GM23248 (cell line): ENCODE results near the gene ZNF665. TPM values are rescaled to one million over a fixed set of nuclear protein-coding genes. Genes with fewer than 3 reads are reported as not detected.
"Not testable (repeated sequence)": the region's sequence is repeated elsewhere in the genome, so short reads cannot be mapped to it uniquely, and the experiment has no call there.

Experiments
- DNase-seq: peaks from one replicate; pipeline ENCODE4 v3.0.0-alpha.2; 2015
- H2AFZ ChIP-seq: fragments of 200-600 bp; sonication (generic); 2 replicates; pipeline ENCODE4 v1.6.1; 2016; ENCODE audit warnings: antibody characterized with exemption
- H3F3A ChIP-seq: fragments of 200-600 bp; sonication (generic); 2 replicates; pipeline ENCODE4 v1.6.1; 2016; ENCODE audit warnings: mild to moderate bottlenecking, antibody characterized with exemption, mixed run types; ENCODE audit not compliant: insufficient read depth
- H3K27ac ChIP-seq: fragments of 200-600 bp; sonication (generic); 2 replicates; pipeline ENCODE4 v1.5.1; 2016; ENCODE audit warnings: mild to moderate bottlenecking
- H3K27me3 ChIP-seq: fragments of 200-600 bp; sonication (generic); replicated peaks from 2 replicates; pipeline ENCODE4 v1.6.1; 2016; ENCODE audit warnings: mild to moderate bottlenecking; ENCODE audit not compliant: insufficient read depth
- H3K36me3 ChIP-seq: fragments of 200-600 bp; sonication (generic); 2 replicates; pipeline ENCODE4 v1.6.1; 2016; ENCODE audit warnings: low read depth, mild to moderate bottlenecking
- H3K4me1 ChIP-seq: fragments of 200-600 bp; sonication (generic); 2 replicates; pipeline ENCODE4 v1.6.1; 2016; ENCODE audit warnings: mild to moderate bottlenecking; ENCODE audit not compliant: insufficient read depth
- H3K4me2 ChIP-seq: fragments of 200-600 bp; sonication (generic); one replicate; pipeline ENCODE4 v1.6.1; 2016; ENCODE audit warnings: mild to moderate bottlenecking; ENCODE audit not compliant: unreplicated experiment
- H3K4me3 ChIP-seq: fragments of 200-600 bp; sonication (generic); 2 replicates; pipeline ENCODE4 v1.5.1; 2016; ENCODE audit warnings: mild to moderate bottlenecking
- H3K79me2 ChIP-seq: fragments of 200-600 bp; sonication (generic); 2 replicates; pipeline ENCODE4 v1.6.1; 2016; ENCODE audit warnings: mild to moderate bottlenecking; ENCODE audit not compliant: insufficient read depth
- H3K9ac ChIP-seq: fragments of 200-600 bp; sonication (generic); 2 replicates; pipeline ENCODE4 v1.6.1; 2016; ENCODE audit warnings: mild to moderate bottlenecking
- H3K9me2 ChIP-seq: fragments of 200-600 bp; sonication (generic); 2 replicates; pipeline ENCODE4 v1.6.1; 2016; ENCODE audit warnings: mixed run types, mild to moderate bottlenecking, moderate library complexity; ENCODE audit not compliant: insufficient read depth
- H3K9me3 ChIP-seq: fragments of 200-600 bp; sonication (generic); one replicate; pipeline ENCODE4 v1.6.1; 2017; ENCODE audit warnings: low read depth
- H4K20me1 ChIP-seq: fragments of 200-600 bp; sonication (generic); 2 replicates; pipeline ENCODE4 v1.6.0; 2016; ENCODE audit not compliant: insufficient read depth
- EZH2 ChIP-seq: fragments of 200-600 bp; sonication (generic); IDR thresholded peaks from 2 replicates; pipeline ENCODE4 v1.6.1; 2018; ENCODE audit warnings: antibody characterized with exemption, mild to moderate bottlenecking; ENCODE audit not compliant: insufficient read depth, poor library complexity, severe bottlenecking
- EZH2phosphoT487 ChIP-seq: fragments of 200-600 bp; sonication (generic); IDR thresholded peaks from 2 replicates; pipeline ENCODE4 v1.6.1; 2018; ENCODE audit warnings: antibody characterized with exemption, moderate library complexity, mild to moderate bottlenecking, low read depth; ENCODE audit not compliant: insufficient read depth
- WGBS, 2 experiments: methylation state at CpG; one replicate each; pipeline ENCODE4 v1.1.6; 2015 to 2017; ENCODE audit warnings: low lambda C conversion rate in 2 of 2, low coverage in 1 of 2; ENCODE audit errors: missing lambda C conversion rate in 2 of 2; 5-methylcytosine and 5-hydroxymethylcytosine counted together
- in situ Hi-C: fragments of 300-500 bp; cut with MboI; formaldehyde crosslinking; loops from 2 replicates; pipeline ENCODE4 v1.15.0; 2020
- polyA plus RNA-seq: library from polyadenylated mRNA; unstranded; fragments of >200 nt; fragmentation: Nextera tagmentation; extraction: Ambion mirVana; gene quantifications from 2 replicates; pipeline ENCODE4 v1.2.1, GENCODE V29; 2016
- total RNA-seq: library from RNA; depleted of rRNA; stranded (reverse); fragments of >200 nt; shearing (Covaris generic); gene quantifications from 2 replicates; pipeline ENCODE4 v1.2.3, GENCODE V29; 2014

ZNF665 gene
- total and polyA plus RNA-seq, 2 experiments from 2014 or later: 2.8 to 3.8 TPM

DNA sequence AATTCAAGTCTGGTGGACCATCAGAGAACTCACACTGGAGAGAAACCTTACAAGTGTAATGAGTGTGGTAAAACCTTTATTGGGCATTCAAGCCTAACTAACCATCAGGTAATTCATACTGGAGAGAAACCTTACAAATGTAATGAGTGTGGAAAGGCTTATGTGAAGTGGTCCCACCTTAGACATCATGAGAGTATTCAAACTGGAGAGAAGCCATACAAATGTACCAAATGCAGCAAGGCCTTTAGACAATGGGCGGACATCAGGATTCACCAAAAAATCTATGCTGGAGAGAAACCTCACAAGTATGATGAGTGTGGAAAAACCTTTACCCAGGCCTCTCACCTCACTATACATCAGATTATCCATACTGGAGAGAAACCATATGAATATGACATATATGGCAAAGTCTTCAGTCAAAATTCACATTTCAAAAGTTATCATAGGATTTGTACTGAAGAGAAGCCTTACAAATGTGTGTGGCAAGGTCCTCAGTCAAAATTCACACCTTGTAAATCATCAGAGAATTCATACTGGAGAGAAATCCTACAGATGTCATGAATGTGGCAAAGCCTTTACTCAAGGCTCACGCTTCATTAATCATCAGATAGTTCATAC is 19.7 kb upstream of the ZNF665 start:
- in situ Hi-C loops: no loop called here
- H3K79me2 ChIP-seq: no peaks in the 10 kb centered on the region
- H3K27ac ChIP-seq: no peak overlapping the region
- H4K20me1 ChIP-seq: no peaks in the 10 kb centered on the region
- TF ChIP-seq EZH2phosphoT487 (no peak), EZH2 (no peak)
- WGBS, 2 experiments: 95 to 97% methylated on average over 2 of the region's 2 CpGs
- no peaks in the 10 kb centered on the region for H3F3A ChIP-seq
- H2AFZ ChIP-seq: no peak overlapping the region
- H3K4me1 ChIP-seq: no peaks in the 10 kb centered on the region
- H3K9ac ChIP-seq: no peak overlapping the region
- DNase-seq: no peak
- no peaks in the 10 kb centered on the region for H3K27me3 ChIP-seq
- no peak overlapping the region for H3K4me3 ChIP-seq
- no peaks in the 10 kb centered on the region for H3K9me2 ChIP-seq
- no peak overlapping the region for H3K4me2 ChIP-seq
- H3K9me3 ChIP-seq: peaks cover 15% of the 10 kb centered on the region
- peaks cover 45% of the 10 kb centered on the region for H3K36me3 ChIP-seq

DNA sequence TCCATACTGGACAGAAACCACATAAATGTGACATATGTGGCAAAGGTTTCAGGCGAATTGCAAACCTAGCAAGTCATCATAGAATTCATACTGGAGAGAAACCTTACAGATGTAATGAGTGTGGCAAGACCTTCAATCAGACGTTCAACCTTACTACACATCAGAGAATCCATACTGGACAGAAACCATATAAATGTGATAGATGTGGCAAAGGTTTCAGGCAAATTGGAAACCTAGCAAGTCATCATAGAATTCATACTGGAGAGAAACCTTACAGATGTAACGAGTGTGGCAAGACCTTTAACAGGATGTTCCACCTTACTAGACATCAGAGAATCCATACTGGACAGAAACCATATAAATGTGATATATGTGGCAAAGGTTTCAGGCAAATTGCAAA is 18.4 kb upstream of the ZNF665 start:
- H3K27me3 ChIP-seq, in situ Hi-C loops, DNase-seq, H3K9ac ChIP-seq, H3K4me1 ChIP-seq, H3K9me2 ChIP-seq, H3K4me2 ChIP-seq, H3K79me2 ChIP-seq, H4K20me1 ChIP-seq, H2AFZ ChIP-seq, H3K27ac ChIP-seq, H3F3A ChIP-seq, H3K4me3 ChIP-seq: not testable (repeated sequence)
- H3K36me3 ChIP-seq: peaks cover 51% of the 10 kb centered on the region
- WGBS, 2 experiments: 63 to 64% methylated on average over 3 of the region's 3 CpGs
- peaks cover 15% of the 10 kb centered on the region for H3K9me3 ChIP-seq

DNA sequence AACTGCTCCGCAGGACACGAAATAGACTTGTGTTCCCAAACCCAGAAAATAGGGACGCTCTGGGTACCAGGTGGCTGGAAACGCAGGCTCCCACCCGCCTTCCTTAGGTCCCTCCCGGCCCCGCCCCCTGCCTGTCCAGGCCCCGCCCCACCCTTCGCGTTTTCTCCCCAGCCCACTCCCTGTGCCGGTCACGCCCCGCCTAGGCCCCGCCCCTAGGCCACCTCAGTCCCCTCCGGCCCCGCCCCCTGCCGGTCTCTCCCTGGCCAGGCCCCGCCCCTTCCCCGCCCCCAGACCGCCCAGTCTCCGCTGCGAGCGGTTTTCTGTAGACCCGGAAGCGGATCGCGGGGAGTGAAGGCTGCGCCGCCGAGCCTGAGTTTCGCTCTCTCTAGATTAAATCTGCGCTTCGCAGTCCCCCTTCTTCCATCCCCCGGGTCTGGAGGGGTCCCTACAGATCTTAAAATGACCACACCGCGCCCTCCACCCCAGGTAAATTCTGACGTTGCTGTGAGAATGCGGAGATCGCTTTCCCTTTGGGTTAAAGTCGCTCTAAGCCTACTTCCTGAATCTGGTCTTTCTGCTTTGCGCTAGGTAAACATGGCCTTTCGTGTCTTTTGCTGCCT is 3.7 kb upstream of the ZNF665 start:
- peak overlapping the region; percentile 85 for H3K4me2 ChIP-seq
- no peak for TF ChIP-seq EZH2
- H2AFZ ChIP-seq: peak overlapping the region; percentile 97
- no peaks in the 10 kb centered on the region; the same call in 1 of the 2 replicates for H3K79me2 ChIP-seq
- no peaks in the 10 kb centered on the region for H3K27me3 ChIP-seq
- in situ Hi-C loops: no loop called here
- H3F3A ChIP-seq: no peaks in the 10 kb centered on the region
- H3K4me1 ChIP-seq: no peaks in the 10 kb centered on the region
- WGBS, 2 experiments: 2% methylated on average over 29 to 42 of the region's 42 CpGs
- H3K27ac ChIP-seq: peak overlapping the region; percentile 69
- peak overlapping the region; percentile 94 for H3K4me3 ChIP-seq
- no peaks in the 10 kb centered on the region for H4K20me1 ChIP-seq
- H3K9ac ChIP-seq: peak overlapping the region; percentile 88
- H3K9me3 ChIP-seq: no peaks in the 10 kb centered on the region
- H3K9me2 ChIP-seq: no peaks in the 10 kb centered on the region
- DNase-seq: peak; percentile 98
- peaks cover under 1% of the 10 kb centered on the region; the same call in 1 of the 2 replicates for H3K36me3 ChIP-seq

DNA sequence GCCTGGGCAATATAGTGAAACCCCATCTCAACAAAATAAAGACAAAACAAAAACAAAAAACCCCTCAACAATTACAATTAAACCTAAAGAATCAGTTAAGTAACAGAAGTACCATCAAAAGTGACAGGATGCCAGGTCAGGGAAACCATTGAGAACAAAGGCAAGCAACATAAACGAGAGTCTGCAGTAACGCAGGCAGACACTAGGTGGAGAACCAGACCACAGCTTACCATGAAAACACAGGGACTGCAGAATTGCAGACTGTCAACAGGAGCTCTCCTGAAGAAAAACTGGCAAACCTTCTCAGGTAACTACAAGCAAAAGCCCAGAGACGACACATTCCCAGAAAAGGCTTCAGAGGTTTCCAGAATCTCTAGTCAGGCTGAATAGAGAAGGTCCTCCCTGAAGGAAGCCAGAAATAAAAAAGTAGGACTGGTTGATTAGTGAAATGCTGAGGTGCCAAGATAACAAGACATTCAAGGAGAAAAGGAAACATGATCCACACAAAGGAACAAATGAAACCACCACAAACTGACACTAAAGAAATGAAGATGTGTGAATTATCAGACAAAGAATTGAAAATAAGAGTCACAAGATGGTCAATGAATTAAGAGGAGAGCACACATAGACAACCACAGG is 2.2 kb upstream of the ZNF665 start:
- H3K4me3 ChIP-seq: no peak overlapping the region
- H3K9ac ChIP-seq: no peak overlapping the region
- in situ Hi-C loops: no loop called here
- no peak overlapping the region for H3K4me2 ChIP-seq
- H3K27me3 ChIP-seq: no peaks in the 10 kb centered on the region
- H3K9me2 ChIP-seq: no peaks in the 10 kb centered on the region
- no peaks in the 10 kb centered on the region for H4K20me1 ChIP-seq
- TF ChIP-seq EZH2phosphoT487 (no peak), EZH2 (no peak)
- DNase-seq: peak; percentile 83
- no peak overlapping the region for H3K27ac ChIP-seq
- no peaks in the 10 kb centered on the region for H3K4me1 ChIP-seq
- H3K36me3 ChIP-seq: no peaks in the 10 kb centered on the region
- no peak overlapping the region for H2AFZ ChIP-seq
- WGBS, 2 experiments: 0% methylated on average over 3 of the region's 3 CpGs
- no peaks in the 10 kb centered on the region for H3F3A ChIP-seq
- no peaks in the 10 kb centered on the region; the same call in 1 of the 2 replicates for H3K79me2 ChIP-seq
- no peaks in the 10 kb centered on the region for H3K9me3 ChIP-seq
